ENCODE data around the gene ADAMTS18.

Gene ADAMTS18

DNA sequence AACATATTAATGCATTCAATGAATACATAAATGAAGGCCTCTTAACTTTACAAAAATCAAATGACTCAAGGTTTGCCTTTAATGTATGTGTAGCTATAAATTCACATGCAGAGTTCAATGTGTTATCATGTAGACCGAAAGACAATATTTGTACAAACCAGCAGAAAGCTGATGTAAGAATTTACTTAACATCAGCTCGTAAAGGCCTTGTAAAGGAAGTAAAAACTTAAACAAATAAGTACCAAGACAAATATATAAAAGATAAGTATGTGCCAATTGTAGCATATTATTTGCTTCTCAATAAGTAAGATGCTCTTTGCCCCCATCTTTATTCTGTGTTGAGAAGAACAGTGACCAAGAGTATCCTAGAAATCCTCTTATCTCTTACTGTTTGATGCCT lies 130.0 kb downstream of the ADAMTS18 start:
- Histone ChIP-seq H3K4ac (ENCODE audit: low read depth, low read length) (no peak overlapping the region), H3K27ac (ENCODE audit: low read depth, low read length) (no peak overlapping the region), H3K56ac (ENCODE audit: low read length) (no peak overlapping the region), H2BK5ac (ENCODE audit: low read length) (no peak overlapping the region), H3K79me2 (ENCODE audit: control insufficient read depth, insufficient read depth, low read length) (no peaks in the 10 kb centered on the region), H2AK5ac (ENCODE audit: low read length) (no peak overlapping the region), H3K4me2 (ENCODE audit: low read length) (no peak overlapping the region), H3K9ac (ENCODE audit: low read length) (no peak overlapping the region), H3K4me1 (ENCODE audit: control insufficient read depth, low read depth, low read length) (no peaks in the 10 kb centered on the region), H2BK15ac (replicated peaks; ENCODE audit: low read depth) (no peak overlapping the region), H3K4me3 (ENCODE audit: low read length) (no peak overlapping the region), H3K23ac (ENCODE audit: low read length) (no peak overlapping the region), H2BK120ac (ENCODE audit: low read depth, low read length) (no peak overlapping the region), H3K79me1 (ENCODE audit: low read length) (no peaks in the 10 kb centered on the region), H3K27me3 (ENCODE audit: insufficient read depth, low read length, poor library complexity) (no peaks in the 10 kb centered on the region), H4K8ac (ENCODE audit: low read depth, low read length) (no peak overlapping the region), H3K36me3 (ENCODE audit: control insufficient read depth, insufficient read depth, low read length) (no peaks in the 10 kb centered on the region), H3K18ac (ENCODE audit: low read length) (no peak overlapping the region), H4K5ac (ENCODE audit: low read length) (no peak overlapping the region)
- DNase-seq, result no peak
- no CpG with 5 or more reads among the region's 2 CpGs for WGBS (ENCODE audit: extremely low coverage, insufficient coverage, low lambda C conversion rate)

DNA sequence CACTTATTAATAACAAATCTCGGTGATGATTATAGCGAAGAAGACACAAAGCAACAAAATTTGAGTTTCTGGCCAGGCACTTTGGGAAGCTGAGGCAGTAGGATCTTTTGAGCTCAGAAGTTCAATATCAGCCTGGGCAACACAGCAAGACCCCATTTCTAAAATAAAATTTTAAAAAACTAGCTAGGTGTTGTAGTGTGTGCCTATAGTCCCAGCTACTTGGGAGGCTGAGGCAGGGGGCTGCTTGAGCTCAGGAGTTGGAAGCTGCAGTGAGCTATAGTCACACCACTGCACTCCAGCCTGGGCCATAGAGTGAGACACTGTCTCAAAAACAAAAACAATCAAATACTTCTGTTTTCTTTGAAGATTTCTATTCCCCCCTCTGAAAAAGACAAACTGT lies 130.7 kb downstream of the ADAMTS18 start:
- no peak overlapping the region for H3K18ac ChIP-seq (ENCODE audit: low read length)
- no peaks in the 10 kb centered on the region for H3K27me3 ChIP-seq (ENCODE audit: insufficient read depth, low read length, poor library complexity)
- H3K27ac ChIP-seq (ENCODE audit: low read depth, low read length), result no peak overlapping the region
- no peak overlapping the region for H3K4me3 ChIP-seq (ENCODE audit: low read length)
- H3K79me2 ChIP-seq (ENCODE audit: control insufficient read depth, insufficient read depth, low read length), result no peaks in the 10 kb centered on the region
- no peaks in the 10 kb centered on the region for H3K79me1 ChIP-seq (ENCODE audit: low read length)
- H2AK5ac ChIP-seq (ENCODE audit: low read length), result no peak overlapping the region
- no peak overlapping the region for H4K8ac ChIP-seq (ENCODE audit: low read depth, low read length)
- H3K56ac ChIP-seq (ENCODE audit: low read length), result no peak overlapping the region
- no peak for DNase-seq
- H3K4me1 ChIP-seq (ENCODE audit: control insufficient read depth, low read depth, low read length), result no peaks in the 10 kb centered on the region
- no peak overlapping the region for H2BK120ac ChIP-seq (ENCODE audit: low read depth, low read length)
- H2BK15ac ChIP-seq (replicated peaks; ENCODE audit: low read depth), result no peak overlapping the region
- no peaks in the 10 kb centered on the region for H3K36me3 ChIP-seq (ENCODE audit: control insufficient read depth, insufficient read depth, low read length)
- no peak overlapping the region for H3K4ac ChIP-seq (ENCODE audit: low read depth, low read length)
- no peak overlapping the region for H3K4me2 ChIP-seq (ENCODE audit: low read length)
- no CpG with 5 or more reads among the region's 2 CpGs for WGBS (ENCODE audit: extremely low coverage, insufficient coverage, low lambda C conversion rate)
- H4K5ac ChIP-seq (ENCODE audit: low read length), result no peak overlapping the region
- H3K23ac ChIP-seq (ENCODE audit: low read length), result no peak overlapping the region
- no peak overlapping the region for H2BK5ac ChIP-seq (ENCODE audit: low read length)
- no peak overlapping the region for H3K9ac ChIP-seq (ENCODE audit: low read length)

DNA sequence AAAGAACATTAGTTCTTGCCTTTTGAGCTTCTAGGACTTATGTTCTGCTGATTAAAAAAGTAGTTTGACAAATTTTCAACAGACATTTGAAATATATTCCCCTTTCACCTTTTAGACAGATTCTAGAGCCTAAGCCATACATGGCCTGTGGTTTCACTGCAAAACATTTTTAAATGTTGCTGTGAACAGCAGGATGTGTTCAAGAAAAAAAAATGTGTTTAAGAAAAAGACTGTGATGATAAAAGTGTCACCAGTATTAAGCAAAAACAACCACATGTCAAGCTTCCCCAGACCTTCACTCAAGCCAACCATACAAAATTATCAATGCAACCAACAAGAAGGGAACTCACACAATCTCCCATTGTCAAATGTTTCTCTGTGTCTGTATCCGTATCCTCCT lies 132.2 kb downstream of the ADAMTS18 start:
- H2AK5ac ChIP-seq (ENCODE audit: low read length), result no peak overlapping the region
- no CpG with 5 or more reads among the region's 1 CpG for WGBS (ENCODE audit: extremely low coverage, insufficient coverage, low lambda C conversion rate)

DNA sequence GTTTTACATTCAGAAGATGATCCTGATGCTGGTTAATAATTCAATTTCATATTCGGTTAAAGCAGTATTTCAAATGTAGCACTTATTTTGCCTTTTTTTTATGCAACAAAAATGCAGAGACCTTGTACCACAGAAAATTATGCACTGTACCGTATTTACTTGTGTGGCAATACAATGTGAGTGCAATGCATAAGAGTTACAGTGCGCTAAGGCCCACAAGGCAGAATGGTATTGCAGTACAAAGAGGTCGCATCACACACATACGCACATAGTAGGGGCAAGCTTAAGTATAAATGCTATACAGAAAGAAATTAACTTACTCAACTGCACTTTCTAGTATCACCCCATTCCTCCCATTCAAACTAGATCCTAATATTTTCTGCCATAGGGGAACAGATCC lies 132.6 kb downstream of the ADAMTS18 start:
- Histone ChIP-seq H2AK5ac (ENCODE audit: low read length) (no peak overlapping the region), H3K79me1 (ENCODE audit: low read length) (no peaks in the 10 kb centered on the region), H2BK120ac (ENCODE audit: low read depth, low read length) (no peak overlapping the region), H3K4me2 (ENCODE audit: low read length) (no peak overlapping the region), H2BK15ac (replicated peaks; ENCODE audit: low read depth) (no peak overlapping the region), H3K79me2 (ENCODE audit: control insufficient read depth, insufficient read depth, low read length) (no peaks in the 10 kb centered on the region), H3K27me3 (ENCODE audit: insufficient read depth, low read length, poor library complexity) (no peaks in the 10 kb centered on the region), H3K27ac (ENCODE audit: low read depth, low read length) (no peak overlapping the region), H3K4ac (ENCODE audit: low read depth, low read length) (no peak overlapping the region), H3K36me3 (ENCODE audit: control insufficient read depth, insufficient read depth, low read length) (no peaks in the 10 kb centered on the region), H3K9ac (ENCODE audit: low read length) (no peak overlapping the region), H2BK5ac (ENCODE audit: low read length) (no peak overlapping the region), H4K8ac (ENCODE audit: low read depth, low read length) (no peak overlapping the region), H3K18ac (ENCODE audit: low read length) (no peak overlapping the region), H3K56ac (ENCODE audit: low read length) (no peak overlapping the region), H3K4me3 (ENCODE audit: low read length) (no peak overlapping the region), H3K23ac (ENCODE audit: low read length) (no peak overlapping the region), H3K4me1 (ENCODE audit: control insufficient read depth, low read depth, low read length) (no peaks in the 10 kb centered on the region), H4K5ac (ENCODE audit: low read length) (no peak overlapping the region)
- whole genome bisulfite sequencing (ENCODE audit: extremely low coverage, insufficient coverage, low lambda C conversion rate), result no CpG with 5 or more reads among the region's 5 CpGs
- no peak for DNase-seq

More for the DNA sequence above, 132.2 kb downstream of the ADAMTS18 start:
- Histone ChIP-seq H3K23ac (ENCODE audit: low read length) (no peak overlapping the region), H2BK15ac (replicated peaks; ENCODE audit: low read depth) (no peak overlapping the region), H4K5ac (ENCODE audit: low read length) (no peak overlapping the region), H3K18ac (ENCODE audit: low read length) (no peak overlapping the region), H3K4me3 (ENCODE audit: low read length) (no peak overlapping the region), H3K79me2 (ENCODE audit: control insufficient read depth, insufficient read depth, low read length) (no peaks in the 10 kb centered on the region), H2BK120ac (ENCODE audit: low read depth, low read length) (no peak overlapping the region), H3K9ac (ENCODE audit: low read length) (no peak overlapping the region), H3K27me3 (ENCODE audit: insufficient read depth, low read length, poor library complexity) (no peaks in the 10 kb centered on the region), H3K79me1 (ENCODE audit: low read length) (no peaks in the 10 kb centered on the region), H3K27ac (ENCODE audit: low read depth, low read length) (no peak overlapping the region), H3K4me1 (ENCODE audit: control insufficient read depth, low read depth, low read length) (no peaks in the 10 kb centered on the region), H3K56ac (ENCODE audit: low read length) (no peak overlapping the region), H3K36me3 (ENCODE audit: control insufficient read depth, insufficient read depth, low read length) (no peaks in the 10 kb centered on the region), H3K4ac (ENCODE audit: low read depth, low read length) (no peak overlapping the region), H4K8ac (ENCODE audit: low read depth, low read length) (no peak overlapping the region), H2BK5ac (ENCODE audit: low read length) (no peak overlapping the region), H3K4me2 (ENCODE audit: low read length) (no peak overlapping the region)
- no peak for DNase-seq

DNA sequence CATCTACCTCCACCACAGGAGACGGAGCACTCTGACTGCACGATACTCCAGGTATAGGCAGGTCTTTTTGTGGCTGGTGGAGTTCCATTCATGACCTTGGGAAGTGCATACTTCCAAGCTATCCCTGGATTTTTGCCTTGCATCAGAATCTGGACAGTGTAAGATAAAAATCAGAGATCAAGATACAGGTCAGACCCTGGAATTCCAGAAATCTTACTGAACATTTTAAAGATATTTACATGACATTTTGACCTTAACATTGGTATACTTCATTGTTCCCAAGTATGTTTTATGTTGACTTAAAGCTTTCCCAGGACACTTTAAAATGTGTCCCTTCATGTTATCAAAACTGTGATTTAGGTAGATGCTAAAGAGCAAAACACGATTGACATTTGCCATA lies 134.6 kb downstream of the ADAMTS18 start:
- Histone ChIP-seq H3K9ac (ENCODE audit: low read length) (no peak overlapping the region), H3K79me1 (ENCODE audit: low read length) (no peaks in the 10 kb centered on the region), H3K4ac (ENCODE audit: low read depth, low read length) (no peak overlapping the region), H2BK5ac (ENCODE audit: low read length) (no peak overlapping the region), H2AK5ac (ENCODE audit: low read length) (no peak overlapping the region), H3K4me3 (ENCODE audit: low read length) (no peak overlapping the region), H3K4me2 (ENCODE audit: low read length) (no peak overlapping the region), H4K8ac (ENCODE audit: low read depth, low read length) (no peak overlapping the region), H3K23ac (ENCODE audit: low read length) (no peak overlapping the region), H3K56ac (ENCODE audit: low read length) (no peak overlapping the region), H3K79me2 (ENCODE audit: control insufficient read depth, insufficient read depth, low read length) (no peaks in the 10 kb centered on the region), H3K27me3 (ENCODE audit: insufficient read depth, low read length, poor library complexity) (no peaks in the 10 kb centered on the region), H3K4me1 (ENCODE audit: control insufficient read depth, low read depth, low read length) (no peaks in the 10 kb centered on the region), H3K36me3 (ENCODE audit: control insufficient read depth, insufficient read depth, low read length) (no peaks in the 10 kb centered on the region), H3K18ac (ENCODE audit: low read length) (no peak overlapping the region), H2BK120ac (ENCODE audit: low read depth, low read length) (no peak overlapping the region), H2BK15ac (replicated peaks; ENCODE audit: low read depth) (no peak overlapping the region), H4K5ac (ENCODE audit: low read length) (no peak overlapping the region), H3K27ac (ENCODE audit: low read depth, low read length) (no peak overlapping the region)
- DNase-seq, result no peak
- no CpG with 5 or more reads among the region's 3 CpGs for WGBS (ENCODE audit: extremely low coverage, insufficient coverage, low lambda C conversion rate)

DNA sequence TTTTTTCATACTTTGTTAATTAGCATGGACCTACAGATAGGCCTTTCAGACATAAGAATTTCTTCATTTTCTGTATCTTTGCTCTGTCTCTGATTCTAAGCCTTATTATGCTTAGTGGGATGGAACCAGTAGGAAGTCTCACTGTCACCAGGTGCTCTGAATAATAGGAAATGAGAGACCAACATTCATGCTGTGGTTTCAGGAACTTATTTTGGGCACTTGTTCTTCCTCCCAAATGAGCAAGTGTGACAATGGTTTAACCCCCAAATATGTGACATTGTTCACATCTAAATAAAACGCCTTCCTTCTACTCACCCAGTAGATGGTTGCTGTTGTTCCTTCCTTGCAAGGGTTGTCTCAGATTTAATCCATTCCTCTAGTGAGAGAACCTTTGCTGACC lies 135.4 kb downstream of the ADAMTS18 start:
- no peak overlapping the region for H3K27ac ChIP-seq (ENCODE audit: low read depth, low read length)

More for the DNA sequence above, 135.4 kb downstream of the ADAMTS18 start:
- Histone ChIP-seq H3K79me1 (ENCODE audit: low read length) (no peaks in the 10 kb centered on the region), H2BK5ac (ENCODE audit: low read length) (no peak overlapping the region), H2BK120ac (ENCODE audit: low read depth, low read length) (no peak overlapping the region), H3K79me2 (ENCODE audit: control insufficient read depth, insufficient read depth, low read length) (no peaks in the 10 kb centered on the region), H3K18ac (ENCODE audit: low read length) (no peak overlapping the region), H4K8ac (ENCODE audit: low read depth, low read length) (no peak overlapping the region), H3K4ac (ENCODE audit: low read depth, low read length) (no peak overlapping the region), H4K5ac (ENCODE audit: low read length) (no peak overlapping the region), H3K36me3 (ENCODE audit: control insufficient read depth, insufficient read depth, low read length) (no peaks in the 10 kb centered on the region), H3K56ac (ENCODE audit: low read length) (no peak overlapping the region), H3K27me3 (ENCODE audit: insufficient read depth, low read length, poor library complexity) (no peaks in the 10 kb centered on the region), H3K4me2 (ENCODE audit: low read length) (no peak overlapping the region), H3K4me3 (ENCODE audit: low read length) (no peak overlapping the region), H2AK5ac (ENCODE audit: low read length) (no peak overlapping the region), H2BK15ac (replicated peaks; ENCODE audit: low read depth) (no peak overlapping the region), H3K23ac (ENCODE audit: low read length) (no peak overlapping the region), H3K9ac (ENCODE audit: low read length) (no peak overlapping the region), H3K4me1 (ENCODE audit: control insufficient read depth, low read depth, low read length) (no peaks in the 10 kb centered on the region)
- DNase-seq, result no peak
- no CpG with 5 or more reads among the region's 1 CpG for WGBS (ENCODE audit: extremely low coverage, insufficient coverage, low lambda C conversion rate)
